Epidermal melanocyte (primary cell): ENCODE data around the gene LYRM9.
"Not testable (repeated sequence)": the region's sequence is repeated elsewhere in the genome, so short reads cannot be mapped to it uniquely, and the experiment has no call there.

Experiments used
- DNase-seq: peaks from one replicate; pipeline ENCODE4 v3.0.0; 2011; ENCODE audit warnings: low spot score; ENCODE audit not compliant: insufficient read length

LYRM9 gene

DNA sequence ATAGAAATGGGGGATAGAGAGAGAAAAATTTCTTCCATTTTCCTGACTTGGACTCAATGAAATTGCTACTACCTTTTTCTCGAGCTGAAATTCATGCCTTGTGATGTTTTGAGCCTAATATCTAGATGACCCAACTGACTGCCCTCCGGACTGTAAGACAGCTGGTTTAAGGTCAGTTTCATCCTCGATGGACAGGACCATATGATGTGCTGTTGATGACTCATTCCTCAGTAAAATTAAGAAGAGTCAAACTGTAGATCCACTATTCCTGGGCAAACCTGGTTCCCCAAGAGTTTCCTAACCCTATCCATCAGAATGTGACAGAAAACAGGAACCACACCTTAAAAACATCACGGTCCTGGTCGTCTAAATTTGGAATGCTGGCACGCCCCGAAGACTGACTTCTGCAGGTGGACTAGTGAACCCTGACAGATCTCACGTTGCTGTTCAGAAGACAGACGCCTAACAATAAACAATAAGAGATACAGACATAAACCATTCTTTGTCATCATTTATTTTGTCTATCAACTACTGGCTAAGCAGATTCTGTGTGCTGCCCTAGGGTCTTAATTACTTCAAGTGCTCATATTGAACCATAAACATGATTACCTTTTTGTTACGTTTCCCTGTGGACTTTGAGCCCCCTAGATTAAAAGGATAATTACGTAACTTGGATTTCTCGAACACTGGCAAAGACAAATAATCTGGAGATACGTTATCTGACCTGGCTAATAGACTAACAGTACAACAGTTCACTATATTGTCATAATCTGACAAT, 47.7 kb downstream of the LYRM9 start:
- DNase-seq, result no peak

DNA sequence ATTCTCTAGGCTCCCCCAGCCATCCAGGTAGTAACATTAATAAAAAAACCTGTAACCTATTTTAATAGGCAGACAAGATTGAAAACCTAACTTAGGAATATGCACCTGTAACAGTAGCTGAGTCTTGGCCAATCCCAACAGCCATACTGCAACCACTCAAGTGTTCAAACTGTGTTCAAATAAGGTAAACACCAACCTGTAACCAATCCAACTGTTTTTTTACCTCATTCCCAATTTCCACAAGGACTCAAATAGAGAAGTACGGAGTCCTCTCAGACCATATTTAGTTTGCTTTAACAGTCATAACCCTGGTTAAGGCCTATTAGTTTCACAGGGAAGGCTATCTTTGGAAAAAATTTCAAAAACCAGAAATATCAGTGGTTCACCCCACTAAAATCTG, 52.5 kb downstream of the LYRM9 start:
- DNase-seq, result no peak

DNA sequence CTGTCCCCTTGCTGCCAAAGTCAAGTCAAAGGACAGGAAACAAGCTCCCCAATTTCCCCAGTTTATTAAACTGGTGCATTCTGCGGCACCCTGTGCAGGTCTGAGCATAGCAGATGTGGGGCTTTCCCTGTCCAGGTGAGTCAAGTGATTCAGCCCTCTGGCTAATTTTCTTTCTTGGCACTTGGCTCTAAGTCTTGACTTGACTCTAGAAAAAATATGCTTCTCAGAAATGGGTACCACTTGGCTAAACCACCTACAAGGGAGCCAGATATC, 52.8 kb downstream of the LYRM9 start:
- DNase-seq, result not testable (repeated sequence)

DNA sequence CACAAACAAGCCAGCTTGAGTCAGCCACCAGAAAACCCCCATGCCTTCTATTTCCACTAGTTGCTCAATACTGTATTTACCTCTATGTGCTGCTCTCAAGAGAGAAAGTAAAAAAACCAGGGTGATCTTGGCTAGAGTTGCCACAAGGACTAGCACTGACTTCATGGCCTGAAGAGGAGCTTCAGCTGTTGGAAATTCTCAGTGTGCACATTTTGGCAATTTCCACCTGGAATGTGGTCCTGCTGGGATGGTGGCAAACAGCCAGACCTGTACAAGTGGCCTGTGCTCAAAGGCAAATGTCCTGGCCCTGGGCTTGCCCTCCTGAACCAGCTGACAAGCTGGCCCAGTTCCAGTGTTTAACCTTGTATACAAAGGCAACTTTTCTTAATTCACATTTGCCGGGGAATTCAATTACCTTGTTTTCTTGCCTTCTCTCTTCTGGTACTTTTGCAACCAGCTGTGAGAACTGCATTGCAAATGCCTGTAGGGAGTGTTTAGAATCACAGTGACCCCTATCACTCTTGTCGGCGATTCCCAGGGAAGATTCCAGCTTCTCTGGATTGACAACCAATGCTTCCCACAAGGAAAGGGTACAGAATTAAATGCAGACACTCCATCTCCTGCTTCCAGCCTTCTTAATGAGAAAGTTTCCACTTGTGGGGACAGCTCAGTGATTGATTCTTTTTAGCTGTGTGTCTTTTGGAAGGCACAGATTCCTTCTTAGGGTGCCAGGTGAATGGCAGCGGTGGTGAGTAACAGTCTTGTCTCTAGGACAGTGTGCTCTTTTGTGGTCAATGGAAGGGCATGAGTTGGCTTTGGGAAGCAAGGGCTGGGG, 53.4 kb downstream of the LYRM9 start:
- not testable (repeated sequence) for DNase-seq

DNA sequence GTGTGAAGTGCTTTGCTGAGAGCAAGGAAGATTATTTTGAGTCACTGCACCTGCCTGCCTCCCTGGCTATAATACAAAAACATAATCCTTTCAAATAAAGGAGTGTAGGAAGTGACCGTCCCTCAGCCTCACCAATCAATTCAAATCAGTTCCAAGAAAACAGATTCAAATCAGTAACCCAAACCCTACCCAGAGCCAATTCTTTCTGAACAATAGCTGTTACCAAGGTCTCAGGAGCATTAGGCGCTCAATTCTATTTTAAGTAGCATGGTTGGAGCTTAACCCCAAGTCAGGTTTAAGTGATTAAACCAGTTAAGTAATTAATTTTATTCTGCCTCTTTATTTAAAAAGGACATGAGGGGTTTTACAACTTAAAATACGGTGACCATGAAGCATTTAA, 54.6 kb downstream of the LYRM9 start:
- DNase-seq, result not testable (repeated sequence)

DNA sequence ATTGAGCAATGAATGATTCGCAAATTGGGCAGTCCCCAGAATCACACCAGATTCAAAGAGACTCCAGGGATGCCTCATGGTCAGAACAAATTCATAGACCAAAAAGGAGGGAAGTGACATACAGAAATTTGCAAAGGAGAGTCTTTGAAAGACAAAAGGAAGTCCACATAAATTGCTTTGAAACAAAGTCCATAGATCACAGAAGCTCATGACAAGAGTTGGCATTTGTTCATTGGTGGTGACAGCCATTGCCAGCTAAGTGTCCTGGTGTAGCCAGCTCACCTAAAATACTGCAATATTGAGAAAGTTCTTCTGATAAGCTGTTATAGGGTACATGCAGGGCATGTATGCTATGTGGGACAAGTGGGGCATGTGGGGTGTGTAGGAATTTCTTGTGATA, 55.4 kb downstream of the LYRM9 start:
- not testable (repeated sequence) for DNase-seq

DNA sequence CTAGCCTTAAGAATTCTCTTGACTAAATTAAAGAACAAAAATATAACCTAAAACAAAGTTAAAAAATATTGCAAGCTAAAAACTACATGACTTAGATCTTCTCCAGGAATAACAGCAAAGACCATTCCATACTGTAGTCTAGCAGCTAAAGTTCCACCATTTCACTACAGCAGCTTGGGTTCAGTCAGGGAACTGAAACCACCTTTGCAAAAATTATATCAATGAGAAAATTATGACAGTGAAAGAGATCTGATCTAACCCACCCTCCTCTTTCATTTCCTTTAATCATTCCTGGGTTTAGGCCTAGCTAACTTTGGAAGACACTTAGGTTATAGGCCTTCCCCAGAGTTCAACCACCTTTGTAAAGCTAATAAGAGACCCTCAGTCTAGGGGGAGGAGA, 56.5 kb downstream of the LYRM9 start:
- DNase-seq, result no peak

DNA sequence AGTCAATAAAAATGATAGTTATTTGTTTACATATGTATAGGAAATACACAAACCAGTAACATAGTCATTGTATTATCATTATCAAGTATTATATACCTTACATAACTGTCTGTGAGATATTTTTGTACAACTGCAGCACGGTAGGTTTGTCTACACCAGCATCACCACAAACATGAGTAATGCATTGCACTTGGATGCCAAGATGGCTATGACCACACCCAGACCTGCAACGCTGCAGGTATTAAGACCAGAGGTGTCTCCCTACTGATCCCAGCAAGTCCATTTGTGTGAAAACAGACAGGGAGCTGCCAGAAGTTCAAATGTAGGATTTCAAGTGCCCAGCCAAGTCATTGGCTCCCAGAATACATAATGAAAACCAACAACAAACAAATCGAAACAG, 58.6 kb downstream of the LYRM9 start:
- no peak for DNase-seq

DNA sequence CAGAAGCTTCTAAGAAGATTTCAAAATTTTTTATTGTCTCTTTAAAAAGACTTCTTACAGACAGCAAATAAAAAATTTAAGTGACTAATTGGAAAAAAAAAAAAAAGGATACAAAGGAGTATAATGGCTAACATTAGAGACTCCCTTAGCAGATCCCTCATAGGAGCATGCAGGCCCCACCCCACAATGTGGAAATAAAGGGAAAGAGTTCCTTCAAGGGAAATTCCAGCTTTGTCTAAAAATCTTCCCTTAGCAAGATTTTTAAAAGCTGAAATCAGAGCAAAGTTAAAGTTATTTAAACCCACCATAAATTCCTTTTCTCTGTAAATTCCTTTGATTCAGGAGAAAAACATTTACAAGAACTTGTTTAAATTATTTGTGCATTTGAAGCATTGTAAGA, 60.3 kb downstream of the LYRM9 start:
- DNase-seq, result no peak

DNA sequence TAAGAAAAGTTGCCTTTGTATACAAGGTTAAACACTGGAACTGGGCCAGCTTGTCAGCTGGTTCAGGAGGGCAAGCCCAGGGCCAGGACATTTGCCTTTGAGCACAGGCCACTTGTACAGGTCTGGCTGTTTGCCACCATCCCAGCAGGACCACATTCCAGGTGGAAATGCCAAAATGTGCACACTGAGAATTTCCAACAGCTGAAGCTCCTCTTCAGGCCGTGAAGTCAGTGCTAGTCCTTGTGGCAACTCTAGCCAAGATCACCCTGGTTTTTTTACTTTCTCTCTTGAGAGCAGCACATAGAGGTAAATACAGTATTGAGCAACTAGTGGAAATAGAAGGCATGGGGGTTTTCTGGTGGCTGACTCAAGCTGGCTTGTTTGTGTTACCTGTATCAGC, 63.3 kb downstream of the LYRM9 start:
- DNase-seq, result not testable (repeated sequence)

DNA sequence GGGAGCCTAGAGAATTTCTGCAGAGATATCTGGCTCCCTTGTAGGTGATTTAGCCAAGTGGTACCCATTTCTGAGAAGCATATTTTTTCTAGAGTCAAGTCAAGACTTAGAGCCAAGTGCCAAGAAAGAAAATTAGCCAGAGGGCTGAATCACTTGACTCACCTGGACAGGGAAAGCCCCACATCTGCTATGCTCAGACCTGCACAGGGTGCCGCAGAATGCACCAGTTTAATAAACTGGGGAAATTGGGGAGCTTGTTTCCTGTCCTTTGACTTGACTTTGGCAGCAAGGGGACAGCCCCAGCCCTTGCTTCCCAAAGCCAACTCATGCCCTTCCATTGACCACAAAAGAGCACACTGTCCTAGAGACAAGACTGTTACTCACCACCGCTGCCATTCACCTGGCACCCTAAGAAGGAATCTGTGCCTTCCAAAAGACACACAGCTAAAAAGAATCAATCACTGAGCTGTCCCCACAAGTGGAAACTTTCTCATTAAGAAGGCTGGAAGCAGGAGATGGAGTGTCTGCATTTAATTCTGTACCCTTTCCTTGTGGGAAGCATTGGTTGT, 63.9 kb downstream of the LYRM9 start:
- not testable (repeated sequence) for DNase-seq
